Measurements from ENCODE around the gene CRTC3.
"Not testable (repeated sequence)": the region's sequence is repeated elsewhere in the genome, so short reads cannot be mapped to it uniquely, and the experiment has no call there.

The CRTC3 gene, protein sequence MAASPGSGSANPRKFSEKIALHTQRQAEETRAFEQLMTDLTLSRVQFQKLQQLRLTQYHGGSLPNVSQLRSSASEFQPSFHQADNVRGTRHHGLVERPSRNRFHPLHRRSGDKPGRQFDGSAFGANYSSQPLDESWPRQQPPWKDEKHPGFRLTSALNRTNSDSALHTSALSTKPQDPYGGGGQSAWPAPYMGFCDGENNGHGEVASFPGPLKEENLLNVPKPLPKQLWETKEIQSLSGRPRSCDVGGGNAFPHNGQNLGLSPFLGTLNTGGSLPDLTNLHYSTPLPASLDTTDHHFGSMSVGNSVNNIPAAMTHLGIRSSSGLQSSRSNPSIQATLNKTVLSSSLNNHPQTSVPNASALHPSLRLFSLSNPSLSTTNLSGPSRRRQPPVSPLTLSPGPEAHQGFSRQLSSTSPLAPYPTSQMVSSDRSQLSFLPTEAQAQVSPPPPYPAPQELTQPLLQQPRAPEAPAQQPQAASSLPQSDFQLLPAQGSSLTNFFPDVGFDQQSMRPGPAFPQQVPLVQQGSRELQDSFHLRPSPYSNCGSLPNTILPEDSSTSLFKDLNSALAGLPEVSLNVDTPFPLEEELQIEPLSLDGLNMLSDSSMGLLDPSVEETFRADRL

GRCh38 chr15:90529371-90530249, at the start of gene CRTC3:
Gene CRTC3 (plus strand): TSS chr15:90529923. CDS start chr15:90530072, 149 bp downstream.
- DNase-seq (ENCODE audit: low read depth), result peak; percentile 27

DNA sequence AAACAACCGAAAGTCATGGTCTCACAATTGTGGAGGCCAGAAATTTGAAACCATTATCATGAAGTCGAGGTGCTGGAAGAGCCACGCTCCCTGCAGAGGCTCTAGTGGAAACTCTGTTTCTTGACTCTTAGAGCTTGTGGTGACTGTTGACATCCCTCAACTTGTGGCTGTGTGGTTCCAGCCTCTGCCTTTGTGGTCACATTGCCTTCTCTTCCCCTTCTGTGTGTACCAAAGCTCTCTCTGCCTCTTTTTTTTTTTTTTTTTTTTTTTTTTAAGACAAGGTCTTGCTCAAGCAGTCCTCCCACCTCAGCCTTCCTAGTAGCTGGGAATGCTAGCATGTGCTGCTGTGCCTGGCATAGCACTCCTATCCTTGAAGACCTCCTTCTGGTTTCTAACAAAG, 48.7 kb upstream of the CRTC3 start:
- DNase-seq (ENCODE audit: low read depth), result peak; percentile 15

- peak; percentile 19 for DNase-seq (ENCODE audit: low read depth)
These were observed 47.4 kb upstream of the CRTC3 start for GRCh38 chr15:90482124-90483011.

DNA sequence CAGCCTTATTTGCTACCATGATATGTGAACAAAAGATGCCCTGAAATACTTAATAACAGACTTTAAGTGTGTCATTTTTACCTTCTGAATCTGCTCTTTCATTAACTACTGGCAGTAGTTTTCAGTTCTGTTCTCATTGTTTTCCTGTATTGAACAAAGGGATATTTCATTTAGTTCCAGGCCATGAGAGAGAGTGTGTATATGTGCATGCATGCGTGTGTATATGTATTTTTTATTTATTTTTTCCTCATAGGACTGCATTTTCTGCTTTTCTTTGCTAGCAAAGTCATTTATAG, 46.8 kb upstream of the CRTC3 start:
- no peak for DNase-seq (ENCODE audit: low read depth)

GRCh38 chr15:90483637-90484036, 46.1 kb upstream of the CRTC3 start:
- DNase-seq (ENCODE audit: low read depth), result no peak

DNA sequence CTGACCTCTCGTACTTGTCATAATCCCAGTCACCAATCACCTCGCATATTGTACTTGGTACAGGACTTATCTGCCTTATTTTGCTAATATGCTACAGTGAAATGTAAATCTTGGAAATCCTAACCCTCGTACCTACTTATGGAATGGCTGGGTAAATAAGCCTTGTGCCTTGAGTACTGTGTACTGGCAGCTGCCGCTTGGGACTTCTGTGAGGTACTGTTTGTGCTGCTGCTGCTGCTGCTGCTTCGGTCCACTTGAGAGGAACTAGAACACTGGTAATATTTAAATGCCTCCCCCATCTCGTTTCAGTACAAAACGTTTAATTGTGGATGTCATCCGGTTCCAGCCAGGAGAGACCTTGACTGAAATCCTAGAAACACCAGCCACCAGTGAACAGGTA, 42.5 kb upstream of the CRTC3 start:
- DNase-seq (ENCODE audit: low read depth), result no peak

GRCh38 chr15:90489514-90489913, 40.2 kb upstream of the CRTC3 start:
- DNase-seq (ENCODE audit: low read depth), result no peak

DNA sequence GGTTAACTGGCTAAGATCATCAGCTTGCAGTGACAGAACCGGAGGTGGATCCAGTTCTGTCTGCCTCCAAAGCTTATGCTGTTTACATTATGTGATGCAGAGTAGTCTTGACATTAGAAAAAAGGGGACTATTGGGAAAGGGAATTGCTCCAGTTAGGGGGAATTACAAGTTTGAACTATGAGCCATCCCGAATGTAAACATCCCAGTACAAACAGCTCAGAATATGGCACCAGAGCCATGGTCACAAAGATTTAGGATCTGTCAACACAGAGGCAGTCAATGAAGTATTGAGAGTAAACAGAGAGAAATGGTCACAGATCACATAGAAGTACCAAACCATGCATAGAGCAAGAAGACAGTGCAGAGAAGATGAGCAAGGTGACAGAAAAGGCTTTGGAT, 39.8 kb upstream of the CRTC3 start:
- no peak for DNase-seq (ENCODE audit: low read depth)

- DNase-seq (ENCODE audit: low read depth), result no peak
These were observed 36.1 kb upstream of the CRTC3 start for GRCh38 chr15:90493647-90494046.

- no peak for DNase-seq (ENCODE audit: low read depth)
These were observed 34.7 kb upstream of the CRTC3 start for GRCh38 chr15:90495067-90495466.

DNA sequence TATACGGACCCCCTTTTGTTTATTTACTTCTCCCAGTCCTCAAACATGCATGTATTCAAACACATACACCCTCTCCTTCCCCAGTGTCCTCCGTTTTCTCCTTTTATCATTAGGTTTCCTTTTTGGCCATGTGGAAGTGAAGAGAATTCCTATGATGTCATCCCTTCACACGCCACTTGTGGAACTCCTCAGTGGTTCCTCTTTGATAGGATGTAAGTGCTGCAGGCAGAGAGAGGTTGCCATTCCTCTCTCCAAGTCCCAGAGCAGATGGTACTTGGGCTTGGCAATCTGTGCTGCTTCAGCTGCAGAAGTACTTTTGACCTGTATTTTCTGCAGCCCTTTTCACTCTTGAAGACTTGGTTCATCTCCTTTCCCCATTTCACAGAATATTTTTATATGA, 32.9 kb upstream of the CRTC3 start:
- DNase-seq (ENCODE audit: low read depth), result no peak

- no peak for DNase-seq (ENCODE audit: low read depth)
These were observed 32.3 kb upstream of the CRTC3 start for GRCh38 chr15:90497376-90497775.

- no peak for DNase-seq (ENCODE audit: low read depth)
These were observed 31.8 kb upstream of the CRTC3 start for GRCh38 chr15:90497912-90498311.

GRCh38 chr15:90500171-90500570, 29.6 kb upstream of the CRTC3 start:
- DNase-seq (ENCODE audit: low read depth), result no peak

- DNase-seq (ENCODE audit: low read depth), result no peak
These were observed 27.8 kb upstream of the CRTC3 start for GRCh38 chr15:90501898-90502297.

DNA sequence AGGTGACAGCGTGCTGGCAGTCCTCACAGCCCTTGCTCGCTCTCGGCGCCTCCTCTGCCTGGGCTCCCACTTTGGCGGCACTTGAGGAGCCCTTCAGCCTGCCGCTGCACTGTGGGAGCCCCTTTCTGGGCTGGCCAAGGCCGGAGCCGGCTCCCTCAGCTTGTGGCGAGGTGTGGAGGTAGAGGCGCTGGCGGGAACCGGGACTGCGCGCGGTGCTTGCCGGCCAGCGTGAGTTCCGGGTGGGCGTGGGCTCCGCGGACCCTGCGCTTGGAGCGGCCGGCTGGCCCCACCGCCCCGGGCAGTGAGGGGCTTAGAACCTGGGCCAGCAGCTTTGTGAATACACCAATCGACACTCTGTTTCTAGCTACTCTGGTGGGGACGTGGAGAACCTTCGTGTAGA, 18.9 kb upstream of the CRTC3 start:
- not testable (repeated sequence) for DNase-seq (ENCODE audit: low read depth)

GRCh38 chr15:90511211-90511618, 18.5 kb upstream of the CRTC3 start:
- DNase-seq (ENCODE audit: low read depth), result not testable (repeated sequence)

- DNase-seq (ENCODE audit: low read depth), result no peak
These were observed 17.4 kb upstream of the CRTC3 start for GRCh38 chr15:90512276-90512675.

GRCh38 chr15:90512981-90513380, 16.7 kb upstream of the CRTC3 start:
- no peak for DNase-seq (ENCODE audit: low read depth)

GRCh38 chr15:90513448-90513847, 16.3 kb upstream of the CRTC3 start:
- no peak for DNase-seq (ENCODE audit: low read depth)

GRCh38 chr15:90513893-90514292, 15.8 kb upstream of the CRTC3 start:
- DNase-seq (ENCODE audit: low read depth), result not testable (repeated sequence)

- DNase-seq (ENCODE audit: low read depth), result no peak
These were observed 10.0 kb upstream of the CRTC3 start for GRCh38 chr15:90519688-90520087.

Data from stimulated activated CD8-positive, alpha-beta memory T cell treated with anti-CD3 and anti-CD28 coated beads, Interleukin-12 subunit alpha, Interleukin-12 subunit beta, amount 100 ng/mL, for 1 hour (primary cell).